Measurements from ENCODE around the gene IL21R. TPM values are rescaled to one million over a fixed set of nuclear protein-coding genes. Genes with fewer than 3 reads are reported as not detected.
"Not testable (repeated sequence)": the region's sequence is repeated elsewhere in the genome, so short reads cannot be mapped to it uniquely, and the experiment has no call there.

The IL21R gene
- total RNA-seq, 1 experiment from 2014 or later = 0.10 TPM

GRCh38 chr16:27374221-27374803, 27.7 kb upstream of the IL21R start:
- no peak for DNase-seq (ENCODE audit: extremely low read depth, low read depth)

- peak; percentile 30 for DNase-seq (ENCODE audit: extremely low read depth, low read depth)
Observed at GRCh38 chr16:27374804-27375425, 27.1 kb upstream of the IL21R start.

GRCh38 chr16:27377666-27378485, 24.1 kb upstream of the IL21R start:
- no peak for DNase-seq (ENCODE audit: extremely low read depth, low read depth)

GRCh38 chr16:27378871-27379481, 23.0 kb upstream of the IL21R start:
- no peak for DNase-seq (ENCODE audit: extremely low read depth, low read depth)

- DNase-seq (ENCODE audit: extremely low read depth, low read depth) = no peak
Observed at GRCh38 chr16:27379919-27380318, 22.1 kb upstream of the IL21R start.

GRCh38 chr16:27381236-27381635, 20.7 kb upstream of the IL21R start:
- DNase-seq (ENCODE audit: extremely low read depth, low read depth) = no peak

GRCh38 chr16:27381974-27382855, 19.8 kb upstream of the IL21R start:
- DNase-seq (ENCODE audit: extremely low read depth, low read depth) = no peak

- DNase-seq (ENCODE audit: extremely low read depth, low read depth) = no peak
Observed at GRCh38 chr16:27383556-27384243, 18.3 kb upstream of the IL21R start.

- DNase-seq (ENCODE audit: extremely low read depth, low read depth) = no peak
Observed at GRCh38 chr16:27384425-27384824, 17.5 kb upstream of the IL21R start.

GRCh38 chr16:27385398-27385797, 16.6 kb upstream of the IL21R start:
- no peak for DNase-seq (ENCODE audit: extremely low read depth, low read depth)

GRCh38 chr16:27386674-27387073, 15.3 kb upstream of the IL21R start:
- no peak for DNase-seq (ENCODE audit: extremely low read depth, low read depth)

GRCh38 chr16:27387724-27388123, 14.2 kb upstream of the IL21R start:
- DNase-seq (ENCODE audit: extremely low read depth, low read depth) = no peak

- DNase-seq (ENCODE audit: extremely low read depth, low read depth) = no peak
Observed at GRCh38 chr16:27389272-27389961, 12.6 kb upstream of the IL21R start.

GRCh38 chr16:27390151-27390550, 11.8 kb upstream of the IL21R start:
- DNase-seq (ENCODE audit: extremely low read depth, low read depth) = no peak

- no peak for DNase-seq (ENCODE audit: extremely low read depth, low read depth)
Observed at GRCh38 chr16:27392671-27393070, 9.3 kb upstream of the IL21R start.

- DNase-seq (ENCODE audit: extremely low read depth, low read depth) = no peak
Observed at GRCh38 chr16:27394516-27394915, 7.5 kb upstream of the IL21R start.

GRCh38 chr16:27398341-27398893, 3.6 kb upstream of the IL21R start:
- DNase-seq (ENCODE audit: extremely low read depth, low read depth) = not testable (repeated sequence)

GRCh38 chr16:27398894-27399853, 2.8 kb upstream of the IL21R start:
- no peak for DNase-seq (ENCODE audit: extremely low read depth, low read depth)
